Panc1 (cell line): ENCODE results near the gene EEF1E1. TPM values are rescaled to one million over a fixed set of nuclear protein-coding genes. Genes with fewer than 3 reads are reported as not detected.

ENCODE experiments used
- ATAC-seq: fragments of 200-7000 bp; cut with Tn5 transposase; 2 replicates; pipeline ENCODE4 v1.9.1; 2020; ENCODE audit warnings: mild to moderate bottlenecking, moderate library complexity
- BruUV-seq: library from RNA; stranded (reverse); fragments of 400-500 nt; replicated peaks from 2 replicates; lab custom pipeline; 2021; lab: Mats Ljungman, UMichigan
- CTCF ChIA-PET: fragments of 300-600 bp; sonication (Branson Sonifier 250); formaldehyde crosslinking; loops from one replicate; lab custom pipeline; 2022; ENCODE audit warnings: antibody characterized with exemption; lab: Charles Lee
- POLR2A ChIA-PET: fragments of 300-600 bp; sonication (Branson Sonifier 250); formaldehyde crosslinking; loops from one replicate; lab custom pipeline; 2022; ENCODE audit warnings: antibody characterized with exemption; lab: Charles Lee
- DNase-seq: peaks from one replicate; pipeline ENCODE4 v3.0.0-alpha.2; 2010; ENCODE audit warnings: low read depth, low spot score
- H3K27ac ChIP-seq: 2 replicates; pipeline ENCODE4 v1.5.1; 2011; ENCODE audit warnings: mild to moderate bottlenecking, low read length, inconsistent platforms
- H3K27me3 ChIP-seq: fragments of 200-500 bp; sonication (Bioruptor generic); 2 replicates; pipeline ENCODE4 v1.6.0; 2014; ENCODE audit warnings: low read length, inconsistent platforms; ENCODE audit not compliant: control insufficient read depth, insufficient read depth
- H3K36me3 ChIP-seq: fragments of 200-500 bp; sonication (Bioruptor generic); 2 replicates; pipeline ENCODE4 v1.5.1; 2014; ENCODE audit warnings: inconsistent platforms, mild to moderate bottlenecking, low read length, moderate library complexity; ENCODE audit not compliant: control insufficient read depth, insufficient read depth
- H3K4me1 ChIP-seq: 2 replicates; pipeline ENCODE4 v1.5.1; 2011; ENCODE audit warnings: inconsistent platforms, mild to moderate bottlenecking, low read length, moderate library complexity; ENCODE audit not compliant: control insufficient read depth, insufficient read depth
- H3K4me3 ChIP-seq, 2 experiments: 2 replicates each; pipeline ENCODE4 v1.5.1; 2011 to 2012; ENCODE audit warnings: low read depth in 2 of 2, low read length in 2 of 2, mild to moderate bottlenecking in 2 of 2, inconsistent platforms in 1 of 2, moderate library complexity in 1 of 2
- H3K9me3 ChIP-seq: fragments of 200-500 bp; sonication (Bioruptor generic); 2 replicates; pipeline ENCODE4 v1.5.1; 2014; ENCODE audit warnings: low read depth, mild to moderate bottlenecking, inconsistent platforms, low read length, moderate library complexity; ENCODE audit not compliant: control insufficient read depth, insufficient read depth
- CTCF ChIP-seq: fragments of 450-650 bp; IDR thresholded peaks from 2 replicates; pipeline ENCODE4 v1.5.1; 2017; ENCODE audit warnings: mild to moderate bottlenecking
- POLR2AphosphoS5 ChIP-seq: IDR thresholded peaks from 2 replicates; pipeline ENCODE4 v1.6.1; 2012; ENCODE audit warnings: mild to moderate bottlenecking, low read depth, low read length, moderate library complexity
- REST ChIP-seq, 2 experiments: IDR thresholded peaks; 2 replicates each; pipeline ENCODE4 v1.6.1; 2011 to 2012; ENCODE audit warnings: low read depth in 2 of 2, control low read depth in 1 of 2, low read length in 1 of 2, mild to moderate bottlenecking in 1 of 2, moderate library complexity in 1 of 2; ENCODE audit not compliant: insufficient read depth in 1 of 2
- SIN3A ChIP-seq: IDR thresholded peaks from 2 replicates; pipeline ENCODE4 v1.6.1; 2012; ENCODE audit warnings: low read depth, mild to moderate bottlenecking, low read length, moderate library complexity, borderline replicate concordance; ENCODE audit not compliant: insufficient read depth
- TCF7L2 ChIP-seq: IDR thresholded peaks from 2 replicates; pipeline ENCODE4 v1.6.1; 2011; ENCODE audit warnings: mild to moderate bottlenecking, low read depth, low read length, inconsistent platforms
- in situ Hi-C: cut with HindIII; loops from 2 replicates; pipeline ENCODE4 v1.10.0; 2016; ENCODE audit warnings: low sequenced_read_pairs, low pct_unique_long_range_greater_than_20kb
- intact Hi-C: fragments of 100-400 bp; cut with micrococcal nuclease; formaldehyde crosslinking; loops from one replicate; pipeline ENCODE4 v1.10.0; 2022; ENCODE audit not compliant: unreplicated experiment
- total RNA-seq: library from RNA; stranded (reverse); gene quantifications from one replicate; pipeline ENCODE4 v1.2.1, GENCODE V29; 2021; ENCODE audit not compliant: unreplicated experiment

Gene EEF1E1
- total RNA-seq, 1 experiment from 2014 or later, result 59.5 TPM

- no peak for TF ChIP-seq REST (IDR thresholded peaks at IDR 0.05; ENCODE audit: insufficient read depth in 1 of 2, low read depth in 2 of 2, low read length in 1 of 2)
- TF ChIP-seq SIN3A, result no peak
- TF ChIP-seq CTCF, result no peak
- TF ChIP-seq TCF7L2, result no peak
- no peak for TF ChIP-seq POLR2AphosphoS5
- H3K36me3 ChIP-seq, result peaks cover 9% of the 10 kb centered on the region
- H3K27me3 ChIP-seq, result no peaks in the 10 kb centered on the region
- BruUV-seq, result no TSS peak
- no peaks in the 10 kb centered on the region; the same call in 1 of the 2 replicates for H3K4me1 ChIP-seq
- H3K27ac ChIP-seq, result no peak overlapping the region
- no peak overlapping the region for H3K4me3 ChIP-seq
- POLR2A ChIA-PET, result no interaction called here
- intact Hi-C loops (no loop called here), in situ Hi-C loops (no loop called here)
- ATAC-seq (no peak), DNase-seq (no peak)
- CTCF ChIA-PET, result no interaction called here
- no peaks in the 10 kb centered on the region for H3K9me3 ChIP-seq
These were observed 26.6 kb downstream of the EEF1E1 start for GRCh38 chr6:8075704-8076103.

GRCh38 chr6:8075185-8075584, 27.2 kb downstream of the EEF1E1 start:
- H3K4me3 ChIP-seq, result no peak overlapping the region
- H3K36me3 ChIP-seq, result peaks cover 4% of the 10 kb centered on the region
- no peaks in the 10 kb centered on the region for H3K4me1 ChIP-seq
- no peaks in the 10 kb centered on the region for H3K27me3 ChIP-seq
- ChIA-PET CTCF (no interaction called here), POLR2A (no interaction called here)
- DNase-seq (no peak), ATAC-seq (no peak)
- BruUV-seq, result no TSS peak
- H3K27ac ChIP-seq, result no peak overlapping the region
- in situ Hi-C loops (no loop called here), intact Hi-C loops (no loop called here)
- H3K9me3 ChIP-seq, result no peaks in the 10 kb centered on the region
- no peak for TF ChIP-seq TCF7L2
- no peak for TF ChIP-seq SIN3A
- TF ChIP-seq POLR2AphosphoS5, result no peak
- no peak for TF ChIP-seq REST (IDR thresholded peaks at IDR 0.05; ENCODE audit: insufficient read depth in 1 of 2, low read depth in 2 of 2, low read length in 1 of 2)
- TF ChIP-seq CTCF, result no peak
